GM19043 (cell line): ENCODE results near the gene SARS2.

ENCODE experiments used
- ATAC-seq: cut with Tn5 transposase; IDR thresholded peaks from one replicate; pipeline ENCODE4 v1.9.1; 2021; ENCODE audit warnings: low read depth; ENCODE audit not compliant: unreplicated experiment

The SARS2 gene

DNA sequence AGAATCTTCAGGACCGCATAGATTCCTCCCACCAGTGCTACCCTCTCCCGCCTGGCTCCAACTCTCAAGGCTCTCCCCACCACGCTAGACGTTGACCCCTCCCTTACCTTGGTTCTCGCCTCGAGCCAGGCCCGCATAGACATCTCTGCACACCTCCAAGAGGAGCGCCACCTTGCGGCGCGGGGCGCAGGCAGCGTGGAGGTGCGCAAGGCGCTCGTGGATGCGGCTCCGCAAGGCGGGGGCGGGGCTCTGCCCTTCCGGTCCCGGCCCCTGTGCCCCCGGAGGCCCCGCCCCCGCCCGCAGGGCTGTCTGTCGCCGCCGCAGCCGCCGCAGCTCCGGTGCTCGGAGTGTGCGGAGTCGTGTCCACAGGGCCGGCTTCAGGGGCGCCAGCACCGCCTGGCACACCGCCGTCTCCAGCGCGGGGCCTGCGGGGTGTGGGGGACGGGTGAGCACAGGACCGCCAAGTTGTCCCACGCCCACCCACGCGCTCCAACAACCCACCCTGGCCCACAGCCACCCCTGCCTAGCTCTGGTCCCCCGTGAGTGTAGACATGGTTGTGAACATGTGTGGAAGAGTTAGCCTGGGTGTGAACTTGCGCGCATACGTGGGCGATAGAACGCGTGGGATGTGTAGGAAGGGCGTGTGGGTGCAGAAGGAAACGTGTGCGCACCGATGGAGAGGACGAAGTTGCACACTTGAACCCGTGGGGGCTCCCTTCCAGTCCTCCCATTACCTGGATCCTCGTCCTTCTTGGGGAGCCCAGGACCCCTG lies 60.5 kb downstream of the SARS2 start:
- ATAC-seq, result peak; percentile 49

DNA sequence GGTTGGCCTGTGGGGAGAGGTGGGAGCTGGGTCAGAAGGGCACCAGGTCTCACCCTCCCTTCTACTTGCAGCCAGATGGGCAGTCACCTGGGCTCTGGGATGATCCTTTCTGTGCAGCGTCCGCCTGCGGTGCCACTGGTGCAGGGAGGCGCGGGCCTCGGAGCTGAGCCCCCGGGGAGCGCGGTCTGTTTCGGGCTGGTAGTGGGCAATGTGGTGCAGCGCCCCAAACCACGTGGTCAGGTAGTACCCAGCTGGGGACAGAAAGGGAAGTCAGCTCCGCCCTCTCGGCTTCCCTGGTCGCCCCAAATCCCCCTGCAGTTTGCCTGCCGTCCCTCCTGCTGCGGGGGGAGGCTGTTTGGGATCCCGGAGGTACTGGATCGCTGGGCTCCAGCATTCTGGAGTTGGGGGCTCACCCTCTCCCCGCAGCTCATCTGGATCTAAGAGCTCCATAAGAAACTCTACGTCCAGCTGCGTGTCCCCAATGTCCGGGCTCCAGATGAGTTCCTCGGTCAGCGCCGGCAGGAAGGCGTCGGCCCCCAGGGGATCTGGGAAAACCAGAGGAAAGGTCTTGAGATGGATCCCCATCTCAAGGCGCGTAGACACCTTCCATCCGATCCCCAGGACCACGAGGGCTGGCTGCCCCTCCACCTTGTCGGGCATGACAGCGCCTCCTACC lies 61.3 kb downstream of the SARS2 start:
- no peak for ATAC-seq

DNA sequence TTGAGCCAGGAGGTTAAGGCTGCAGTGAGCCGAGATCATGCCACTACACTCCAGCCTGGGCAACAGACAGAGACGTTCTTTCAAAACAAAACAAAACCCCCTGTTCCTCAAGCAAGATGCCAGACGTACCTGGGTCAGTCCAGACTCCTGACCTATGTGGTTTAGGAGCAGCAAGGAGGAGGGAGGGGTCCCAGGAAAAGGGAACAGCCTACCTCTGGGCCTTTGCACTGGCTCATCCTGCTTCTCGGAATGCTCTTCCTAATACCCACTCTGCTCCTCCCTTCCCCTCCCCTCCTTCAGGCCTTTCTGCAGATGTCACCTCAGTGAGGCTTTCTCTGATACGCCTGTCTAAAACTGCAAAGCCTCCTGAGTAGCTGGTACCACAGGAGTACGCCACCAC lies 62.0 kb downstream of the SARS2 start:
- no peak for ATAC-seq

DNA sequence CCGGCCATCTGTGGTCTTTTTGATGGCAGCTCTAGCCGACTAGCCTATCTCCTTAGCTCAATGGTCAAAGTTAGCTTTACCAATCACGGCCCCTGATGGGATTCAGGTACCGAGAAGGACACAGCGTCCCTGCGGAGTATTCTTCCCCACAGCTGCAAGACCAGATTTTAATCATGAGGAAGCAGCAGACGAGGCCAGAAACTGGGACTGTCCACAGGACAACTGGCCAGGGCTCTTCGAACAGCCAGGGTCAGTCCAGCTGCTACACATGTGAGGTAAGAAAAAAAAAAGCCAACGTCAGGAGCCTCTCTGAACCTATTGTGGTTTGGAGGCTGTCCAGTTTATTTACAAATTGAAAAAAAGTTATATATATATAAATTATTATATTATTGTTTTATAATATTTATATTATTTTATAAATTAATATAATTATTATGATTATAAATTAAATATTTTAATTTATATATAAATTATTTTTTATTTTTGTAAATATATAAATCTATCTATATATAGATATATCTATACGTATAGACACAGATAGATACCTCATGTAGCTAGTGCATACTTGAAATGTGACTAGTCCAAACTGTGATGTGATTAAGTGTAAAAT lies 63.3 kb downstream of the SARS2 start:
- ATAC-seq, result no peak
